ENCODE measurements around the gene CHMP4A. TPM values are rescaled to one million over a fixed set of nuclear protein-coding genes. Genes with fewer than 3 reads are reported as not detected.

Gene CHMP4A
- total RNA-seq, 4 donors from 2014 or later: 54.1 to 114 (median 82.3) TPM

DNA sequence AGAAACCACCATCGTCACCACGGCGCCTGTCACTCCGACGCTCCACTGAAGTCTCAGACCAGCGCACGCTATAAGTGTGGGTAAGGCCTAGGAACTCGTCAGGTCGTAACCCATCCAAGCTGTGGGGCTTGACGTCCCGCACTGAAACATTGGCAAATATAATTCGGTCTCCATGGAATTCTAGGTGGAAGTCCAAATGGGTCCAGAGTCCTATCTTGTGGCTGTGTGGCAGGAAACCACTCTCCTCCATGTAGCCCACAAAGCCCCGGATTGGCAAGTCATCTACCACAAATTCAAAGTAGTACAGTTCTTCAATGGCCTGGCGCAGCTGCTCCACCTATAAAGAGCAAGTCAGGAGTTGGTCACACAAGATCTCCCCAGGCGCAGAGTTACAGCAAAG, 20.4 kb downstream of the CHMP4A start:
- TF ChIP-seq, protein P1, sequence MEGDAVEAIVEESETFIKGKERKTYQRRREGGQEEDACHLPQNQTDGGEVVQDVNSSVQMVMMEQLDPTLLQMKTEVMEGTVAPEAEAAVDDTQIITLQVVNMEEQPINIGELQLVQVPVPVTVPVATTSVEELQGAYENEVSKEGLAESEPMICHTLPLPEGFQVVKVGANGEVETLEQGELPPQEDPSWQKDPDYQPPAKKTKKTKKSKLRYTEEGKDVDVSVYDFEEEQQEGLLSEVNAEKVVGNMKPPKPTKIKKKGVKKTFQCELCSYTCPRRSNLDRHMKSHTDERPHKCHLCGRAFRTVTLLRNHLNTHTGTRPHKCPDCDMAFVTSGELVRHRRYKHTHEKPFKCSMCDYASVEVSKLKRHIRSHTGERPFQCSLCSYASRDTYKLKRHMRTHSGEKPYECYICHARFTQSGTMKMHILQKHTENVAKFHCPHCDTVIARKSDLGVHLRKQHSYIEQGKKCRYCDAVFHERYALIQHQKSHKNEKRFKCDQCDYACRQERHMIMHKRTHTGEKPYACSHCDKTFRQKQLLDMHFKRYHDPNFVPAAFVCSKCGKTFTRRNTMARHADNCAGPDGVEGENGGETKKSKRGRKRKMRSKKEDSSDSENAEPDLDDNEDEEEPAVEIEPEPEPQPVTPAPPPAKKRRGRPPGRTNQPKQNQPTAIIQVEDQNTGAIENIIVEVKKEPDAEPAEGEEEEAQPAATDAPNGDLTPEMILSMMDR (IDR thresholded peaks at IDR 0.05; ENCODE audit: low read depth): no peak

DNA sequence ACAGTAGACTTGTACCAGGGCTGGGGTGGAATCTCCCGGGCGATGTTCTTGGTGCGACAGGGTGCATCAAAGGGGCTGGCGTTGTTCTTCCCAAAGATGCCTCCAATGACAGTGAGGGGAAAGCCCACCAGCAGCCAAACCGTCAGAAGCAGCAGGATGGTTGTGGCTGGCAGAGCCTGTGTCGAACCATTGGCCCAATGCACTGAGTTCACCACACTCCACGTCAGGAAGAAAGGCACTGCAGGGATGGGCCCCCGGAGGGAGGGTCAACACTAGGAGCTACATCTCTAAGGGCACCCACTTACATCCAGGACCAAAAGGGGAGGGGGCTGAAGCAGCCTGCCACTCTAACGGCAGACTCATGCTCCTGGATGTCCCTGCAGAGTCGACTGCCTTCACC, 22.9 kb downstream of the CHMP4A start:
- TF ChIP-seq, protein P1 (IDR thresholded peaks at IDR 0.05; ENCODE audit: low read depth): no peak

GRCh38 chr14:24189460-24189859, 23.8 kb downstream of the CHMP4A start:
- TF ChIP-seq, protein P1 (IDR thresholded peaks at IDR 0.05; ENCODE audit: low read depth): no peak

GRCh38 chr14:24189059-24189375, 24.3 kb downstream of the CHMP4A start:
- TF ChIP-seq, protein P1 (IDR thresholded peaks at IDR 0.05; ENCODE audit: low read depth): no peak

- TF ChIP-seq, protein P1 (IDR thresholded peaks at IDR 0.05; ENCODE audit: low read depth): no peak
Observed at GRCh38 chr14:24188251-24189058, 24.8 kb downstream of the CHMP4A start, which contains the start of gene IPO4. IPO4 (minus strand) TSS chr14:24188816; CDS start chr14:24188787, 29 bp downstream.

DNA sequence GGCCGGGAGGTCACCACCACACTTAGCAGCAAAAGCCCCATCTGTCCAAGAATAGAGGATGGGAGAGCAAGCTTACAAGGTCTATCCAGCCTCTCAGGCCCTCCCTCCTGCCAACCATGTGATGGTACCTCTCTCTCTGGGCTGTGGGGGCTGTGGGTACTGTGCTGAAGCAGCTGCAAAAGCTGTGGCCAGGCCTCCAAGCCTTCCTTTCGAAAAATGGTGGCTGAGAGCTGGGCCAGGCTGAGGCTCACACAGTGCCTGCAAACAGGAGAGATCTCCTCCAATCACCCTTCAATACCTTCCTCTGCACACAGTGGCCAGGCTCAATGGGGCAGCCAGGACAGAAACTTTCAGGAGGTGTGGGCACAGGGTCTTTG, 25.8 kb downstream of the CHMP4A start:
- TF ChIP-seq, protein P1 (IDR thresholded peaks at IDR 0.05; ENCODE audit: low read depth): no peak

DNA sequence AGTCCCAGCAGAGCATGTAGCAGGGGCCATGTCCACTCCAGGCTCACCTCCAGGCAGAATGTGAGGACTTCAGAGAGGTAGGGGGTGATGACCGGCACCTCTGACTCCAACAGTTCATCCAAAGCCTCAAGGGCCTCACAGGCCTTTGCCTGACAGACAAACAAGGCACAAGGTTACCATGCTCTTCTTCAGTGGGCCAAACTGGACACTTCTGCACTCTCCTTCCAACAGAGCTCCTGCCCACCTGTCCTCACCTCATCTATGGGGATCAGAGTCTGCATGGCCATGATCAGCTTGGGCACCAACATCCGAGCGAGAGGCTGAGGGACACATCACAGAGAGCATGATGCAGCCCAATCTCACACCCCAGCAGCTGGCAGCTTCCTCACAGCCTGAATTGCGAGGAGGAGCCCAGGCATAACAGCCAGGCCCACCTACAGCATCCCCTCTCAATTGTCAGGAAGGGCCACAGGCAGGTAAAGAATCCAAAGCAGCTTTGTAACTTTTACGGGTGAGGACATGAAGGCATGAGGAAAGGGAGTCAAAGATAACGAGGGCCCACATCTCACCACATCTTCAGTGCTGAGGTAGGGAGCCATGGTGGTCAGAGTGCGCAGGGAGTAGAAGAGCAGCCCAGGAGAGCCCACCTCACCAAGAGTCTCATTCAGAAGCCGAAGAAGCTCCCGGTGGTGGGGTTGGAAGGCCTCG, 26.3 kb downstream of the CHMP4A start:
- TF ChIP-seq, protein P1 (IDR thresholded peaks at IDR 0.05; ENCODE audit: low read depth): no peak

Measured in subcutaneous adipose tissue (tissue), 4 donors.